Heart left ventricle (tissue), 16 donors: ENCODE results near the gene HOXA3. TPM values are rescaled to one million over a fixed set of nuclear protein-coding genes. Genes with fewer than 3 reads are reported as not detected.

Experiments
- ATAC-seq, 4 donors: fragments of 200-7000 bp; cut with Tn5 transposase; one replicate each; pipeline ENCODE4 v1.9.1; 2020 to 2022; ENCODE audit warnings: moderate library complexity in 4 of 4, mild to moderate bottlenecking in 3 of 4, moderate number of reproducible peaks in 1 of 4
- DNase-seq, 5 donors: peaks; one replicate each; pipeline ENCODE4 v3.0.0-alpha.2; 2020
- H3K27ac ChIP-seq, 12 donors: fragments of 200-600 bp; sonication (generic) in 4 of 12; one replicate each; pipeline versions ENCODE4 v1.5.0 to v1.8.0; 2016 to 2022; ENCODE audit warnings: mild to moderate bottlenecking in 2 of 12
- H3K27me3 ChIP-seq, 9 donors: fragments of 200-600 bp; sonication (generic) in 2 of 9; one replicate each; pipeline versions ENCODE4 v1.5.1 to v1.8.0; 2016 to 2022; ENCODE audit warnings: mild to moderate bottlenecking in 3 of 9
- H3K36me3 ChIP-seq, 9 donors: fragments of 200-600 bp; sonication (generic) in 2 of 9; one replicate each; pipeline versions ENCODE4 v1.5.0 to v1.8.0; 2018 to 2022; ENCODE audit warnings: mild to moderate bottlenecking in 2 of 9
- H3K4me1 ChIP-seq, 12 donors: fragments of 200-600 bp; sonication (generic) in 4 of 12; one replicate each; pipeline versions ENCODE4 v1.5.0 to v1.8.0; 2016 to 2022; ENCODE audit warnings: mild to moderate bottlenecking in 3 of 12
- H3K4me3 ChIP-seq, 12 donors: fragments of 200-600 bp; sonication (generic) in 4 of 12; one replicate each; pipeline versions ENCODE4 v1.5.0 to v1.8.0; 2017 to 2022; ENCODE audit warnings: mild to moderate bottlenecking in 9 of 12, moderate library complexity in 4 of 12
- H3K9me3 ChIP-seq, 12 donors: fragments of 200-600 bp; sonication (generic) in 4 of 12; one replicate each; pipeline versions ENCODE4 v1.5.0 to v1.8.0; 2016 to 2022; ENCODE audit warnings: mild to moderate bottlenecking in 1 of 12
- CTCF ChIP-seq, 12 donors: fragments of 200-600 bp; sonication (generic) in 4 of 12; IDR thresholded peaks; one replicate each; pipeline versions ENCODE4 v1.5.0 to v1.8.0; 2018 to 2022; ENCODE audit warnings: antibody characterized with exemption in 12 of 12, mild to moderate bottlenecking in 5 of 12
- POLR2A ChIP-seq, 2 donors: fragments of 450-650 bp; IDR thresholded peaks; one replicate each; pipeline ENCODE4 v1.6.1; 2017; ENCODE audit warnings: antibody characterized with exemption in 2 of 2, mild to moderate bottlenecking in 2 of 2, moderate library complexity in 2 of 2
- WGBS, 4 donors: extraction: QIAGEN DNeasy Blood & Tissue Kit in 2 of 4; methylation state at CpG; one replicate each; pipeline versions ENCODE4 v1.1.5 to v1.1.7; 2013 to 2018; 5-methylcytosine and 5-hydroxymethylcytosine counted together
- intact Hi-C, 10 donors: fragments of 100-400 bp; cut with DNase I; formaldehyde crosslinking; loops; one replicate each; pipeline versions ENCODE4 v1.11.1 to v1.14.2; 2022
- polyA plus RNA-seq, 2 donors: library from polyadenylated mRNA; stranded (reverse); fragments of 200-250 nt; gene quantifications; one replicate each; pipeline ENCODE4 v1.2.3, GENCODE V29; 2013
- total RNA-seq, 9 donors: library from RNA; depleted of rRNA in 2 of 9; stranded (reverse); fragments of >200 nt in 2 of 9; fragmentation: NEBNext Ultra II Directional in 3 of 9; extraction: Animal tissue kit (Norgen Biotek cat#: 25700) in 3 of 9; gene quantifications; one replicate each; pipeline versions ENCODE4 v1.1.0 to v1.2.4, GENCODE V29; 2016 to 2023
- donor health status: ischemic (EF 13 %, LVEDD 7.1; RV severe dilation, severe dysfunction).
- donor health status: healthy with polysubstance abuse.
- donor health status: DM: no; HTN: yes; CAD: no.
- donor health status: DM: no; HTN: no; CAD: no.
- donor health status: ischemic (EF 25% LVEDD 6.9; RV normal size, moderate dysfunction).
- donor health status: ischemic (EF 25% LVEDD 5.7; RV mildly dilated, moderate dysfunction).
- donor health status: healthy.
- donor health status: DM: yes; HTN: yes; CAD: no.
- donor health status: ischemic (EF 35%, LVEDD 5.7; RV mildly dilated, moderate dysfunction).
- donor health status: nonischemic (EF 11% LVEDD 7.7; RV severe dilation, severe dysfunction).
- donor health status: DM: yes; HTN: yes; CAD: no.
- donor health status: PGD.
- donor health status: ischemic (EF 29% LVEDD 5.4; RV normal size, mild dysfunction).
- donor health status: nonischemic (EF 23%, LVEDD 6.1; RV moderate dilation, normal function).

HOXA3 gene
- total and polyA plus RNA-seq, 11 donors, result 0.07 to 3.1 (median 0.64) TPM; not detected in 2

- DNase-seq (peak; percentile 52 to 80 (median 64)), ATAC-seq (peak; percentile 55 to 85 (median 71))
- peaks cover 89 to 100% (median 99%) of the 10 kb centered on the region in 9 donors for H3K27me3 ChIP-seq
- no peaks in the 10 kb centered on the region for H3K36me3 ChIP-seq
- peak overlapping the region in 11 of 12 donors; percentile 1 to 39 (median 33) for H3K4me3 ChIP-seq
- no peaks in the 10 kb centered on the region for H3K9me3 ChIP-seq
- H3K4me1 ChIP-seq, result peaks cover 3 to 59% (median 24%) of the 10 kb centered on the region in 12 donors
- TF ChIP-seq POLR2A (IDR thresholded peaks at IDR 0.05), result no peak
- peak; percentile 64 to 90 (median 82) for TF ChIP-seq CTCF (IDR thresholded peaks at IDR 0.05)
- peak overlapping the region in 1 of 12 donors; percentile 92 for H3K27ac ChIP-seq
- 1 to 2% (median 2%) methylated on average over 34 to 58 of the region's 58 CpGs for WGBS, 4 donors
- intact Hi-C loops, result loop anchor here in 5 of 10 donors (10.0 kb wide), 3 partner anchors 1066 to 1286 kb away; no protein-coding TSS in a partner anchor
Measured at GRCh38 chr7:27150568-27151340, 1.6 kb downstream of the HOXA3 start.

DNA sequence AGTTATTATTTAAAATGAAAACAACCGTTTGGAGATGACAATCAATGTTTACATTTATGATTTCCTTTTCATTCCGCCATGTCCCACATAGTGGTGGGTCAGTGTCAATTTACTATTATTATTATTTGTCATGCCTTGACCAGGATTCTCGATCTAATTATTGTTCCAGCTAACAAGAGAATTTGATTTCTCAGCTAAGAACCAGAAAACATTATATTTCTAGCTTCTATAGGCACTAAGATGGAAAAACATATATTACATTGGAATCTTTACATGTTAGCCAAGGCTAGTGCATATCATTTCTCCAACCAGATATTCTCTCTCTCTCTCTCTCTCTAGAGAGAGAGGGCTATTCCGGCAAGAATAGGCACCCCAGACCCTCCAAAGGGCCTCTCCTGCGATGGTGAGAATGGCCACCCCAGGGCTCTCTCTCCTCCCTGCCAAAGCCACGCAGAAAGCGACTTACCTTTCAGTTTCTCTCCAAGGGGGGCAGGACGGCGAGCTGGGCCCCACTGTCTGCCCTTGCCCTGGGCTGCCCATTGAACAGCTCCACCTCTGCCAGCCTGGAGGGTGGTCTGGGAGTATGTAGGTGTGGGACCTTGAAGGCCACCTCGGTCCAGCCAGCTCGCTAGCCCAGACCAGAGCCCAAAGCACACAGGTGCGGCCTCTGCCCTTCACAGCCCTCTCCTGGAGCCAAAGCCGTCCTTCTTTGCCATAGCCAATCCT lies 2.4 kb downstream of the HOXA3 start:
- peak in 2 of 5 donors; percentile 5 to 61 for DNase-seq
- 27 to 51% (median 37%) methylated on average over 13 of the region's 13 CpGs for WGBS, 4 donors
- peak overlapping the region in 1 of 12 donors; percentile 92 for H3K27ac ChIP-seq
- peaks cover under 1 to 56% (median 23%) of the 10 kb centered on the region in 12 donors for H3K4me1 ChIP-seq
- H3K36me3 ChIP-seq, result no peaks in the 10 kb centered on the region
- H3K4me3 ChIP-seq, result peak overlapping the region in 2 of 12 donors; percentile 33 to 38
- TF ChIP-seq CTCF (IDR thresholded peaks at IDR 0.05) (no peak), POLR2A (IDR thresholded peaks at IDR 0.05) (no peak)
- ATAC-seq, result no peak
- intact Hi-C loops, result loop anchor here in 5 of 10 donors (10.0 kb wide), 3 partner anchors 1065 to 1285 kb away; no protein-coding TSS in a partner anchor
- H3K9me3 ChIP-seq, result no peaks in the 10 kb centered on the region
- H3K27me3 ChIP-seq, result peaks cover 89 to 100% (median 99%) of the 10 kb centered on the region in 9 donors

- peak in 1 of 5 donors; percentile 37 for DNase-seq
- ATAC-seq, result no peak
- H3K4me1 ChIP-seq, result peaks cover 0 to 56% (median 20%) of the 10 kb centered on the region in 12 donors
- H3K36me3 ChIP-seq, result no peaks in the 10 kb centered on the region
- TF ChIP-seq CTCF (IDR thresholded peaks at IDR 0.05) (no peak), POLR2A (IDR thresholded peaks at IDR 0.05) (no peak)
- peak overlapping the region in 1 of 12 donors; percentile 76 for H3K27ac ChIP-seq
- no peak overlapping the region for H3K4me3 ChIP-seq
- no peaks in the 10 kb centered on the region for H3K9me3 ChIP-seq
- H3K27me3 ChIP-seq, result peaks cover 88 to 100% (median 99%) of the 10 kb centered on the region in 9 donors
- WGBS, 4 donors, result 15 to 40% (median 31%) methylated on average over 28 to 30 of the region's 30 CpGs
- intact Hi-C loops, result no loop called here
Measured at GRCh38 chr7:27148756-27149641, 3.4 kb downstream of the HOXA3 start.
